Amygdala (tissue), 56 donors: ENCODE results near the gene OR2T11.
"Not testable (repeated sequence)": the region's sequence is repeated elsewhere in the genome, so short reads cannot be mapped to it uniquely, and the experiment has no call there.

ENCODE experiments used
- DNase-seq, 56 donors: peaks; one replicate each; lab custom pipeline; 2025; lab: John Stamatoyannopoulos, UW

The OR2T11 gene

GRCh38 chr1:248622570-248623001 lies 12.3 kb downstream of the OR2T11 start:
- no peak for DNase-seq

- DNase-seq: no peak
Observed at GRCh38 chr1:248621770-248622169, 13.1 kb downstream of the OR2T11 start.

GRCh38 chr1:248618878-248619277 lies 16.0 kb downstream of the OR2T11 start:
- DNase-seq: peak in 17 of 56 donors; percentile 1 to 69 (median 11)

DNA sequence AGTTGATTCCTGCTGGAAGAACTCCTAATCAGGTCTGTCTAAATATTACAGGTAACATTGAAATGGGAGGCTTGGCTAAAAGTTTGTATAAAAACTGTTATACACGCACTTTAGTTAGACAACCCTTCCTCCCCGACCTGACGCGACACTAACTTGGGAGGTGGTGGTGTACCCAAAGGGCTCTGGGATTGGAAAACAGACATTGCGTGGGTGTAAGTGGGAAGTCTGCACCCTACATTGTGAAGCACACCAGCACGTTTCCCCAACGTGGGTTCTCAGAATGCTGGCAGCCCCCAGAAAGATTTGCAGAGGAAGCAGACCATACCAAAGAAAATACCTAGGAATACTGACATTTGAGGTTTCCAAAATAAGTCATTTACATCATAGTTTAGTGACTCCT lies 16.8 kb downstream of the OR2T11 start:
- no peak for DNase-seq

DNA sequence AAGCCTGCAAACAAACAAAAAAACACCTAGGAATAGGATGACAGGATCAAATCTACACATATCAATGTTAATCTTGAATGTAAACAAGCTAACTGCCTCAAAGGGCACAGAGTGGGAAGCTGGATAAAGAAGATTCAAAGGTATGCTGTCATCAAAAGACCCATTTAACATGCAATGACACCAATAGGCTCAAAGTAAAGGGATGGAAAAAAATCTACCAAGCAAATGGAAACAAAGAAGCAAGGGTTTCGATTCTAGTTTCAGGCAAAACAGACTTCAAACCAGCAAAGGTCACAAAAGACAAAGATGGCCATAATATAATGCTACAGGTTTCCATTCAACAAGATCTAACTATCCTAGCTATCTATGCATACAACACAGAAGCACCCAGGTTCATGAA lies 21.1 kb downstream of the OR2T11 start:
- no peak for DNase-seq

DNA sequence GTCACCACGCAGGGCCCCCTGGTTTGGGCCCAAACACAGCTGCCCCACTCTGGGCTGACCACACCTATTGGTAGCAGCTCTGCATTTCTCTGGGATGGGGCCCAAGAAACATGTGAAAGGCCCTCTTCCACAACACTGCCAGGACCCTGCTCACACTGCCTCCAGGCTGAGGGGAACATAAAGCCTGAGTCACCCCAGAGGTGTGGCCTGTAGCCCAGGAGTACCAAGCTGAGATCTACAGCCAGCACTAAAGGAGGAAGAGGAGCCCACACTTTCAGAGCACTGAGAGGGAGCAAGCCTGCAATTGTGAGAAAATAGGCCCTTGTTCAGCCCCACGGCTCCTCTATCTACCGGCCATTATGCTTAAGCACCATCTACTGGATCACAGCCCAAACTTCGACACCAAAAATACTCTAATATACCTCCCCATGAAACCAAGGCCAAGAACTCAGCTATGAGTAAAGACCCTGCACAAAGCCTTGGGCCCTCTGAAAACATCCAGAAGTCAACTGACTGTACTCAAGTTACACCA lies 22.9 kb downstream of the OR2T11 start:
- no peak for DNase-seq

GRCh38 chr1:248610301-248610700 lies 24.6 kb downstream of the OR2T11 start:
- no peak for DNase-seq

DNA sequence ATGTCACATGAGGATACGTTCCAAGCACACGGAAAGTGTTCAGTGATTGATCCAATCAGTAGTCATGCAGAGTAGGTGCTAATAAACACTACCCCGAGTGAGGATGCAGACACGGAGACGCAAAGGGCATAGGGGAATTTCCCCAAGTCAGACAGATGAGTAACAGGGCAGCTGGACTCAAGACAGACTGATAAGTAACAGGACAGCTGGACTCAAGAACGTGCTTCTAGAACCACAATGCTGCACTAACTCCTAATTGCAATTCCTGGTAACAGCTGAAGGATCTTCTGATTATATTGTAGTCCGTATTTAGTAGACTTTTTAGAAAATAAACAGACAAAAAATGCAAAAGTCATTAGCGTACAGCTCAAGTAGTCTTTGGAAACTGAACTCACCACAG lies 35.5 kb downstream of the OR2T11 start:
- no peak for DNase-seq

GRCh38 chr1:248597589-248597988 lies 37.3 kb downstream of the OR2T11 start, which contains the start of gene OR2T10:
TSS of gene OR2T10 (minus strand) at chr1:248597700. CDS start at chr1:248593768, 3,932 bp downstream.
- no peak for DNase-seq

DNA sequence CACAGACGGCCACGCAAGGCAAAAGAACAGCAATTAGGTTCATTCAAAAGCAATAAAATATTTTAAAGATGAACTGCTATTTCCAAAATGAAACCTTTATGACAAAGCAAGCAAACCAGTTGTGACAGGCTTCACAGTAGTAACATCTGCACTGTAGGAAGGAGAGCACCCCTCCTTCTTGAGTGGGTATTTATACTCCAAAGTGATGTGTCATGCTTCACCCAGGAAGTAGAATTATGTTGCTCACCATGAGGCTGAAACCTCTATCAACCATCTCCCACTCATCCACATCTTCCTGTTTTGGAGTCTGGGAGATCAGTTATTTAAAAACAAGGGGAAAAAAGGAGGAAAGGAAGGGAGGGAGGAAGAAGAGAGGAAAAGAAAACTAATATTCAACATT lies 38.3 kb downstream of the OR2T11 start:
- DNase-seq: no peak

- DNase-seq: no peak
Observed at GRCh38 chr1:248593226-248593625, 41.7 kb downstream of the OR2T11 start.

DNA sequence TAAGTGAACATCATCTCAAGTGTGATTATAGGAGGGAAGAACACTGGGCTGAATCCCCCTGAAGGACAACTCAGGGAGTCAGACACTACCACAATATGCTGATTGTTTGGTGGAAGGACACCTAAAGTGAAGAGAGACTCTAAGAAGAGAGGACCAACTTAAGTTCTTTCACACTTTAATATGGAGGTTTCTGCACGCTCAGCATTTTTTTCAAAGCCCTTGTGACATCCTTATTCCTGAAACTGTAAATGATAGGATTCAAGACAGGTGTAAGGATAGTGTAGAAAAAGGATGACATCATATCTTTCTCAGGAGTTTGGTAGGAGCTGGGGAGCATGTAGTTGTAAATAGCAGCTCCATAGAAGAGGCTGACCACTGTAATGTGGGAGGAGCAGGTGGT lies 42.2 kb downstream of the OR2T11 start:
- no peak for DNase-seq

- DNase-seq: no peak
Observed at GRCh38 chr1:248590055-248590454, 44.8 kb downstream of the OR2T11 start.

DNA sequence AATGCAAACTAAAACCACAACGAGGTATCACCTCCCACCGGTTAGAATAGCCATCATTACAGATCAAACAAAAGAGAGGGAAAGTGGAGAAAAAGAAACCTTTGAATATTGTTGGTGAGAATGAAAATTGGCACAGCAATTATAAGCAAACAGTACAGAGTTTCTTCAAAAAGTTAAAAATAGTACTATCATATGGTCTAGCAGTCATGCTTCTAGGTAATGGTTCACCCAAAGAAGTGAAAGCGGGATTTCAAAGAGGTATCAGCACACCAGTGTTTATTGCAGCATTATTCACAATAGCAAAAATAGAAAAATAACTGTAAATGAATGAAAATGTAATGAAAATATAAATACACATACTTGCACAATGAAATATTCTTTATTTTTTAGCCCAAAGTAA lies 45.6 kb downstream of the OR2T11 start:
- no peak for DNase-seq

DNA sequence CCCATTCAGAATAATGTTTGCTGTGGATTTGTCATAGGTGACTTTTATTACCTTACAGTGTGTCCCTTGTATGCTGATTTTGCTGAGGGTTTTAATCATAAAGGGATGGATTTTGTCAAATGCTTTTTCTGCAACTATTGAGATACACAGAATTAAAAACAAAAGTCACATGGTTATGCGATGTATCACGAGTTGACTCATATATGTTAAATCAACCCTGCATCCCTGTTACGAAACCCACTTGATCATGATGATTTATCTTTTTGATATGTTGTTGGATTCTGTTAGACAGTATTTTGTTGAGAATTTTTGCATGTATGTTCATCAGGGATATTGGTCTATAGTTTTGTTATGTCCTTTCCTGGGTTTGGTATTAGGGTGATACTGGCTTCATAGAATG lies 49.6 kb downstream of the OR2T11 start:
- DNase-seq: no peak

GRCh38 chr1:248576260-248576980 lies 58.5 kb downstream of the OR2T11 start:
- no peak for DNase-seq

GRCh38 chr1:248574657-248575056 lies 60.2 kb downstream of the OR2T11 start, which contains the start of gene OR2T34:
TSS of gene OR2T34 (minus strand) at chr1:248574757. CDS start at chr1:248574757, 0 bp downstream.
- DNase-seq: not testable (repeated sequence)

DNA sequence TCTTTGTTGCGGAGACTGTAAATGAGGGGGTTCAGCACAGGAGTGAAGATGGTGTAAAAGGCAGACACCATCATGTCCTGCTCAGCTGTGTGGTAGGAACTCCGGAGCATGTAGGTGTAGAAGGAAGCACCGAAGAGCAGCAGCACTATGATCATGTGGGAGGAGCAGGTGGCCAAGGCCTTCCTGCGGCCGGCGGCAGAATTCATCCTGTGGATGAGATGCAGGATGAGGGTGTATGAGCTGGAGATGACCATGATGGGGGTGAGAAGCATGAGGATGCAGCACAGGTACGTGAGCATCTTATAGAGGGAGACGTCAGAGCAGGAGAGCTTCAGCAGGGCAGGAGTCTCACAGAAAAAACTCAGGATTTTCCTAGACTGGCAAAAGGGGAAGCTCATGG lies 61.0 kb downstream of the OR2T11 start:
- DNase-seq: not testable (repeated sequence)
